22Rv1 (cell line): ENCODE measurements around the gene BATF2.

Source experiments
- H3K27ac ChIP-seq: fragments of 450-650 bp; 2 replicates; pipeline ENCODE4 v1.5.1; 2017
- CTCF ChIP-seq: fragments of 450-650 bp; IDR thresholded peaks from 2 replicates; pipeline ENCODE4 v1.5.1; 2017; ENCODE audit warnings: mild to moderate bottlenecking
- ZFX ChIP-seq: fragments of 450-650 bp; IDR thresholded peaks from 2 replicates; pipeline ENCODE4 v1.6.1; 2017; ENCODE audit warnings: antibody characterized with exemption, borderline replicate concordance

BATF2 gene

GRCh38 chr11:64996710-64997380, at the start of gene BATF2:
BATF2 (minus strand) TSS chr11:64996971; CDS start chr11:64996914, 57 bp downstream.
- H3K27ac ChIP-seq: no peak within 1 kb of the TSS
- no peak for TF ChIP-seq ZFX
- peak; percentile 58 for TF ChIP-seq CTCF

GRCh38 chr11:65045728-65046127, 49.0 kb upstream of the BATF2 start:
- TF ChIP-seq ZFX (no peak), CTCF (no peak)
- H3K27ac ChIP-seq: no peak overlapping the region

- no peak overlapping the region for H3K27ac ChIP-seq
- TF ChIP-seq CTCF (no peak), ZFX (no peak)
These were observed 48.3 kb upstream of the BATF2 start for GRCh38 chr11:65045061-65045460.

- H3K27ac ChIP-seq: no peak overlapping the region
- TF ChIP-seq ZFX: no peak
- TF ChIP-seq CTCF: no peak
These were observed 47.2 kb upstream of the BATF2 start for GRCh38 chr11:65043881-65044501.

GRCh38 chr11:65042891-65043290, 46.1 kb upstream of the BATF2 start:
- H3K27ac ChIP-seq: 0 out of 2 replicates have a peak overlapping the region, but pooled peaks have one; percentile 7

GRCh38 chr11:65040847-65041622, 44.3 kb upstream of the BATF2 start, which contains the start of gene SAC3D1:
SAC3D1 (plus strand) TSS chr11:65041210; CDS start chr11:65041293, 83 bp downstream.
- no peak for TF ChIP-seq CTCF
- TF ChIP-seq ZFX: no peak
- H3K27ac ChIP-seq: peak within 1 kb of the TSS; percentile 95

More at GRCh38 chr11:65042891-65043290, 46.1 kb upstream of the BATF2 start:
- TF ChIP-seq CTCF: no peak
- TF ChIP-seq ZFX: no peak

GRCh38 chr11:65040520-65040846, 43.7 kb upstream of the BATF2 start:
- peak overlapping the region; percentile 95 for H3K27ac ChIP-seq
- no peak for TF ChIP-seq ZFX
- TF ChIP-seq CTCF: no peak
